ENCODE results near the gene DUSP15. TPM values are rescaled to one million over a fixed set of nuclear protein-coding genes. Genes with fewer than 3 reads are reported as not detected.
"Not testable (repeated sequence)": the region's sequence is repeated elsewhere in the genome, so short reads cannot be mapped to it uniquely, and the experiment has no call there.

The DUSP15 gene, protein sequence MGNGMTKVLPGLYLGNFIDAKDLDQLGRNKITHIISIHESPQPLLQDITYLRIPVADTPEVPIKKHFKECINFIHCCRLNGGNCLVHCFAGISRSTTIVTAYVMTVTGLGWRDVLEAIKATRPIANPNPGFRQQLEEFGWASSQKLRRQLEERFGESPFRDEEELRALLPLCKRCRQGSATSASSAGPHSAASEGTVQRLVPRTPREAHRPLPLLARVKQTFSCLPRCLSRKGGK
- 3.9 TPM in 1 of 2 replicates, not detected in the other for total RNA-seq (2014; rRNA removed; shearing (Covaris generic); ENCODE audit: low replicate concordance)

DNA sequence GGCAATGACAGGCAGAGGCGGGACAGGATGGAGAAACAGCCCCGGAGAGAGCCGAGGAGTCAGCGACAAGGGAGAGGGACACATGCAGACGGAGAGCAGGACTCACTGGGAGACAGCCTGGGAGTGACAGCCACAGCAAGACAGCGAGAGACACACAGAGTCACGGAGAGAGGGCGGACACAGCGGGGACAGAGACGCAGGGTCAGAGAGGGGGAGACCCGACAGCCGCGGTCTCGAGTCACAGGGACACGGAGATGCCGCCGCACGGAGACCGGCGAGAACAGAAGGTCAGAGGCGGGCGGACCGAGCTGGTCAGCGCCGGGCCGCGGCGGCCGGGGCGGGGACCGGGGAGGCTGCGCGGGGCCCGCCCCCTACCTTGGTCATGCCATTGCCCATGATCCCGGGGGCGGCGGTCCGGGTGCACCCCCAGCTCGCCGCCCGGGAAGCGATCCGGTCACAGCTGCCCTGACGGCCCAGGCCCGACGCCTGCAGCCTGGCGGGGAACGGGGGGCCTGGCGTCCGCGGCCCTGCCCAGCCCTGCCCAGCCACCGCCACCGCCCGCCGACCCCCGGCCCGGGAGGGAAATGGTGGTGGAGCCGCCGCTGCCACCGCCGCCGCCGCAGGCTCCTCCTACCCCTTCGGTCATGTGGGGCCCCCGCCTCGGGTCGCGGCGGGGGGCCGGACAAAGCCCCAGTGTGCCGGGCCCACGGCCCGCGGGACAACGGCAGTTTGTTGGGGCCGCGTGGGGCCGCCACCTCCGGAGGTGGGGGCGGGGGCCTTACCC, at the start of gene DUSP15, which contains the start of gene TTLL9:
Gene DUSP15 (minus strand): TSS at position 586 of the 784 bp plus-strand sequence. CDS start 190 bp downstream, at position 396.
Gene TTLL9 (plus strand): TSS at position 693 of the 784 bp plus-strand sequence. CDS start 493 bp downstream, outside the sequence.
- peak; percentile 29 for DNase-seq (ENCODE audit: low read depth)
- in situ Hi-C loops (cut with HindIII; ENCODE audit: low pct_unique_long_range_greater_than_20kb, low sequenced_read_pairs) = no loop called here

DNA sequence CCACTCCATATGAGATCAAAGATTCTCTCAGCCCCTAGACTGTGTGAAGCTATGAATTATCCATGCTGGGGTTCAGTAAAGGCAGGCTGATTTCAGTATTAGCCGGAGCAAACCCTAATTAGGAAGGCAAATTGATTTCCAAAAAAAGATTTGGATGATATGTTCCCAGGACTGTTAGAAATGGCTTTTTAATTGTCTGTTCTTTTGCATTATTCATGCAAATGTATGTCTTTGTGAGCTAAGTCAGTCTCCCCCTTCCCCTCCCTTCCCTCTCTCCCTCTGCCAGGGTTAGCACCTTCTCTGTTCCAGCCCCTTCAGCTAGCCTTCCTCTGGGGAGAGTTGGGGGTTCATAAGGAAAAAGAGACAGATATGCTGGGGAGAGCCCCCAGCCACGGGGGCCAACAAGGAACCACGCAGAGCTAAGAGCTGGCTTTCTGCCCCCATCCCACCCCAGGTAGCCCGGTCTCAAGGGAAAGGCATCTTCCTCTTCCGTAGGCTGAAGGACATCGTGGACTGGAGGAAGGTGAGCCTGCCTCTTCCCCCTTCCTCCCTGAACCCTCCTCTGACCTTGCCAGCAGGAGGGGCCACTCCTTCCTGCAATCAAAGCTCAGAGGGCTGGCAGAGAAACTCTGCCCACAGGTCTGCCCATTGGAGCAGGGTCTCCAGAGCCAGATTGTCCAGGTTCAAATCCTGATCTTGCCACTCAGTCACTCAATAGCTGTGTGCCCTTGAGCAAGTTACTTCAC, 49.3 kb upstream of the DUSP15 start:
- DNase-seq (ENCODE audit: low read depth) = no peak
- in situ Hi-C loops (cut with HindIII; ENCODE audit: low pct_unique_long_range_greater_than_20kb, low sequenced_read_pairs) = no loop called here

DNA sequence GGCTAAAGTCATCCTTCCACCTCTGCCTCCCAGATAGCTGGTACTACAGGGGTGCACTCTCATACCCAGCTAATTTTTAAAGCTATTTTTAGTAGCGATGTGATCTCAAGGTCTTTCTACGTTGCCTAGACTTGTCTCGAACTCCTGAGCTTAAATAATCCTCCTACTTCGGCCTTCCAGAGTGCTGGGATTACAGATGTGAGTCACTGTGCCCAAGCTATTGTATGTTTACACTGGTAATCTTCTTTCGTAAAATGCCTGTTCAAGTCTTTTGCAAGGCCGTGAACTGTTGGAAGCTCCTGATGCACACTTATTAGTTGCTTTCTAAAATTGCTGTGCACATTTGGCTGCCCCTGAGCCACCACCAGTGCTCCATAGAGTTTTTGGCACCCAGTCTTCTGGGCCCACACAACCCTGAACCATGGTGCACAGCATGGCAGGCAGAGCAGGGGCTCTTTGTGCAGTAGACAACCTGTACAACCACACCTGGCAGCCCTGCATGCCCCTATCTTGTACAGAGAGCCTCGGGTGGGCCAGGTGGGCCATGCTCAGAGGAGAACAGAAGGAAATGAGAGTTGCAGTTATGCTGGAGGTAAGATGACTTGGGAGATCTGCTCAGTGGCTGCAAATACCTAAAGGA, 48.3 kb upstream of the DUSP15 start:
- in situ Hi-C loops (cut with HindIII; ENCODE audit: low pct_unique_long_range_greater_than_20kb, low sequenced_read_pairs) = no loop called here
- DNase-seq (ENCODE audit: low read depth) = no peak

DNA sequence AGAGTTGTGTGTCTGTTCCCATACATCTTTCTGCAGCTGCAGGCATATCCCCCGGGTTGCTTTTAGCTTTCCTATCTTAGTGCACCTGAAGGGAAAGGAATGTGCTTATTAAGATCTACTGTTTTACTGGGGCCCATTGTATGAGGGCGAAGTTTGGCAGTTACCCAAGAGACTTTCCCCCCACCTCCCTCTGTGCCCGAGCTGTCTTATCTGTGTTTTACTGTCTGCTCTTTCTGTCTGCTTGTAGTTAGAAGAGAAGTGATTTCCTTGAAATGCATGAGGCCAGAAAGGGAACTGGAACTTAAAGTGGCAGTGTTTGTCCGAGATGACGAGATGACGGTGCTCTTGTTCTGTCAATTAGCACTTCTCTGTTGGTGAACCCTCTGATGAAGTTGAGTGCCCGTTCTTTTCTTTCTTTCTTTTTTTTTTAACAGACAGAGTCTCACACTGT, 47.7 kb upstream of the DUSP15 start:
- in situ Hi-C loops (cut with HindIII; ENCODE audit: low pct_unique_long_range_greater_than_20kb, low sequenced_read_pairs); DNase-seq (ENCODE audit: low read depth): not testable (repeated sequence)

DNA sequence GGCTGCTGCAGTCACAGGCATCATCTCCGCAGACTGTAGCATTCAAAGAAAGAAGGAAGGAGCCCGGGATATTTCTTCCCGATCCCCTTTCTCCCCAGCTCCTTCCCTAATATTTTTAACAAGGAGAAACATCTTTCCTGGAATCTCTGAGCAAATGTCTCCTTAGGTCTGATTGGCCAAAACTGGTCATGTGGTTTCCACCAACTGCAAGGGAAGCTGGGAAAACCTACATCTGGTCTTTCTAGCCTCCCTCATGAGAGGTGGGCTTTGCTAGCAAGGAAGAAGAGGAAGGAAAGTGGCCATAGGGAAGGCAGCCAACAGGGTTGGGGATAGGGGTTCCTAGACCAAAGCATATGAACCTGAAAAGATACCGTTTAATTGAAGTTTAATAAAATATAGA, 46.4 kb upstream of the DUSP15 start:
- no peak for DNase-seq (ENCODE audit: low read depth)
- in situ Hi-C loops (cut with HindIII; ENCODE audit: low pct_unique_long_range_greater_than_20kb, low sequenced_read_pairs) = no loop called here

DNA sequence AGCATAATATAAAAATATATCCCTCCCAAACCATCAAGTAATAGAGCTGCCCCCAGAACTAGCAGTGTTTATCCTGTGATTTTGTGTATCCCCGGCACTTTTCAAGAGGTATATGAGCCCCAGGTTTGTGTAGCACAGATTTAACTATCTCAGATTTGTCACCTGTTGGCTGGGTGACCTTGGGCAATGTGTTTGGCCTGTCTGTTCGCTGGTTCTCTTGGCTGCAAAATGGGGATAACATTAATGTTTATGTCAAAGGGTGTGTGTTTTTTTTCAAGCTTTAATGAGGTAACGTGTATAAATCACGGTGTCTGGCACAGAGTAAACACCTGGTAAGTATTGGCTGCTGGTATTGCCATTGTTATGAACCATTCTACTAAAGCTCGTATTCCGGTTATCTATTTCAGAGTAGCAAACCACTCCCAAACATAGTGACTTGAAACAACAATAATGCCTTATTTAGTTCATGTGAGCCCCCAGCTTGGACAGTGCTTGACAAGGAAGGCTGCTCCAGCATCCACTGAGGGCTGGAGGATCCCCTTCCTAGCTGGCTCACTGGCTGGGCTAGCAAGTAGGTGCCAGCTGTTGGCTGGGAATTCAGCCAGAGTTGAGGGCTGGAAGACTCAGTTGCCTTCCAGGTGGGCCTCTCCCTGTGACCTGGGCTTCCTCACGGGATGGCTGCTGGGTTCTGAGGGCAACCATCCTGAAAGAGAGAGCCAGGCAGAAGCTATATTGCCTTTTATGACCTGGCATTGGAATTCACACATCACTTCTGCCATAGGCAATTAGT, 45.4 kb upstream of the DUSP15 start:
- DNase-seq (ENCODE audit: low read depth) = no peak
- in situ Hi-C loops (cut with HindIII; ENCODE audit: low pct_unique_long_range_greater_than_20kb, low sequenced_read_pairs) = no loop called here

DNA sequence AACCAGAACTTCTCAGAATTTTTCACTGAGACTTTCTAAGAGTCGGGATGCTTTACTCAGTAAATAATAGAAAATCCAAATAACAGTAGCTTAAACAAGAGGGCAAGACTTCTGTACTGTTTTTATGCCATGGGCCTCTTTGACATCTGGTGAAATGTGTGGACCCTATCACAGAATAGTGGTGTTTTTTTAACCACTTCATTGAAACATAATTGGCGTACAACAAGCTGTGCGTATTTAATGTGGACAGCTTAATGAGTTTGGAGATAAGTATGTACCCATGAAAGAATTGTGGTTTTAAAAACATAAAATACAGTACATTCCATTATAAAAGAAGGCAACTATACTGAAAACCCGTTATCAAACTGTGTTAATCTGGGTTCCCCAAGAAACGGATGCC, 43.8 kb upstream of the DUSP15 start:
- no peak for DNase-seq (ENCODE audit: low read depth)
- in situ Hi-C loops (cut with HindIII; ENCODE audit: low pct_unique_long_range_greater_than_20kb, low sequenced_read_pairs) = no loop called here

DNA sequence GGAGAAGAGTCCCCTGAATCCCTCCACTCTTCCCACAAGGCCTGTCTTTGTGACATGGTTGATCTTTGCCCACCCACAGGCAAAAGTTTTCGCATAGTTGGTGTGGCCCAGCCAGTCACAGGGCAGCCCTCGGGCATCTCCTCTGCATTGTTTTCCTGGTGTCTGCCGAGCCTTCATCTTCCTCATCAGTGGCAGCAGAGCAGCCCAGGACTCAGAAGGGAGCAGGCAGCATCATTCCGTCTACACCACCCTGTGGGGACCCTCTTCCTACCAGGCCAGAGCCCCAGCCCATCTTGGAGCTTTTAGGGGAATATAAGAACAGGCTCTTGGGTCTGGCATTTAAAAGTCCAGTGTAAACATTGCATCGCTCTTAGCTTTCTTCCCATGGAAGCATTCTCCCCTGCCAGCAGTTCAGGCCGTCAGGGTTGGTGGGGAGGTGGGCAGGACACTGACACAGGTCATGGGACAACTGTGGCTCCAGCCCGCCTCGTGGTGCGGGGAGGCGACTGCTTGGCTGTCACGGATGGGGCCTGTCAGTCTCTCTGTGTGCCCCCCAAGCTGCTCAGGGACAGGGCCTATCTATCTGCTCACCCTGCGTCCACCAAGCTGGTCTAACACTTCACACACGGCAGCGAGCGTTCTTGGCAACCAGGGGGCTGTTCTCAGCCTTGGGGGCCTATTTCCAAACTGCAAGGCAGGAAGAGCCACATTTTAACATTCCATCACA, 43.3 kb upstream of the DUSP15 start:
- DNase-seq (ENCODE audit: low read depth) = no peak
- in situ Hi-C loops (cut with HindIII; ENCODE audit: low pct_unique_long_range_greater_than_20kb, low sequenced_read_pairs) = no loop called here

DNA sequence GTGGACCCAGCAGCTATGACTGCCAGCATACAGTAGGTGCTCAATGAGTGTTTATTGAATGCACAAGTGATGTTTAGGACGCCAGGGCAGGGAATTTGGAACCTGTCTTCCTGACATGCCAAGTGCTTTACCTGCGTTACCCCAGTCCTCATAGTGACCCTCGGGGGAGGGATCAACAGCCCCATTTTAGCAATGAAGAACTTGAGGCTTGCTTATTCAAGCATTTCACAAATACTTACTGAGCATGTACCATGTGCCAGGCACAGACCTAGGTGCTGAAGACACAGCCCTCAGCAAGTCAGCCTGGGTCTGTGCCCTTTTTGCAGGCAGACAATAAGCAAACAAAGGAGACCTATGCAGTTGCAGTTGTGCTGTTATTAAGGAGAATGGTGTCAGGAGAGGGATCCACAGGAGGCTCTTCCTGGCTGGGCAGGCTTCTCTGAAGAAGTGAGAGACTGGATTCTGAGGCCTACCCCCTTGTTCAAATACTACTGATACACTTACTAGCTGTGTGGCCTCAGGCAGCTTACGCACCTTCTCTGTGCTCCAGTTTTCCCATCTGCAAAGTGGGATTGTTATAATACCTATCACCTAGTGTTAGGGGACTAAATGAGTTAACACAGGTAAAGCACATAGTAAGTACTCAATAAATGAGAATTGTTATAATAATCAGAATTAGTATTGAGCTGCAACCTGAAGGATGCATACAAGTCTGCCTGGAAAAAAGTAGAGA, 39.9 kb upstream of the DUSP15 start:
- in situ Hi-C loops (cut with HindIII; ENCODE audit: low pct_unique_long_range_greater_than_20kb, low sequenced_read_pairs) = no loop called here
- DNase-seq (ENCODE audit: low read depth) = no peak

DNA sequence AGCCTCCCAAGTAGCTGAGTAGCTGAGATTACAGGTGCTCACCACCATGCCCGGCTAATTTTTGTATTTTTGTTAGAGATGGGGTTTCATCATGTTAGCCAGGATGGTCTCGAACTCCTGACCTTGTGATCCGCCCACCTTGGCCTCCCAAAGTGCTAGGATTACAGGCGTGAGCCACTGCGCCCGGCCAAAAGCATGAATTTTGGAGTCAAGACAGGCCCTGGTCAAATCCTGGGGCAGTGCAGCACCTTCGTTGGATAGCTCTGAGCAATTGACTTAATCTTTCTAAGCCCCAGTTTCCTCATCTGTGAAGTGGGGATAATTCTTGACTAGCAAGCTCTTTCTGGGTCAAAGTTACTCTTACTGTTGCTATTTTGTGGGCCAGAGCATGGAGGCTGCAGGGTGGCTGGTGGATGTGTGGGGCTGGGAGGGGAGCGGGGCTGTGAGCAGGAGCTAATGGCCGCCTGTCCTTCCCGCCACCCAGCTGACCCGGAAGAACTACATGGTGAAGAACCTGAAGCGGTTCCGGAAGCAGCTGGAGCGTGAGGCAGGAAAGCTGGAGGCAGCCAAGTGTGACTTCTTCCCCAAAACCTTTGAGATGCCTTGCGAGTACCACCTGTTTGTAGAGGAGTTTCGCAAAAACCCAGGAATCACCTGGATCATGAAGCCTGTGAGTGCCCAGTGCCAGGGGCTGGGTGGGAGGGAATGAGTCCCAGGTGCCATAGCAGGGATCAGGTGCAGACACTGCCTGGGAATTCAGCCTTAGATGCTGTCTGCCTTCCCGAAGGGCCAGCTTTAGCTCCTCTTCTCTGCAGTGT, 39.1 kb upstream of the DUSP15 start:
- no peak for DNase-seq (ENCODE audit: low read depth)
- in situ Hi-C loops (cut with HindIII; ENCODE audit: low pct_unique_long_range_greater_than_20kb, low sequenced_read_pairs) = no loop called here

DNA sequence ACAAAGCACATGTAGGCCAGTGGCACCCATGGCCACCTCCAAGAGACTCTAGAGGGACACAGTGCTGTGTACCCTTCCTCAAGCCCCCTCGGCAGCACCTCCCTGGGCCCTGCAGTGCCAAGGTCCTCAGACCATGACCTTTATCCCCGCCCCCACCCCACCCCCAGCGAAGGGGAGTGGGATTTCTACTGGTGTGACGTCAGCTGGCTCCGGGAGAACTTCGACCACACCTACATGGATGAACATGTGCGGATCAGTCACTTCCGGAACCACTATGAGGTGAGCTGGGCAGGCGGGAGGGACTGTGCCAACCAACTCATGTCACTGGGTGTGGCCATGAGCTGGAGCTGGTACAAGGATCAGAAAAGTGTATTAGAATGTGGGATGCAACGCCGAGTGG, 38.1 kb upstream of the DUSP15 start:
- in situ Hi-C loops (cut with HindIII; ENCODE audit: low pct_unique_long_range_greater_than_20kb, low sequenced_read_pairs) = no loop called here
- no peak for DNase-seq (ENCODE audit: low read depth)

DNA sequence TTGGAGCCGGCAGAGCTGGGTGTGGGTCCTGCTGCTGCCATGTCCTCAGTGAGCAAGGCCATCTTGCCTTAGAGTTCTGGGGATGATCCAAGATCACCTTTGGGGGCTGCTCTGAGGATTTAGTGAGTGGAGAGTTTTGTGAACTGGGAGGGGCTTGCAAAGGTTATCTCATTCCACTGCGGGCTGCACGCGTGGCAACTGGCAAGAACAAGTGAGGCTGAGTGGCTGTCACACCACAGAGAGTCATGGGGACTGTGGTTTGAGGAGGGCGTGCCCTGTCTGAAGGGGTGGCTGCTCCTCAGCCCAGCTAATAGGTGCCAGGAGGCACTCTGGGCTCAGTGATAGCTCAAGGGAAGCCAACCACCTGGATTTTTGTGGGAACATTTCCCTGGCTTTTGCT, 37.7 kb upstream of the DUSP15 start:
- in situ Hi-C loops (cut with HindIII; ENCODE audit: low pct_unique_long_range_greater_than_20kb, low sequenced_read_pairs) = no loop called here
- no peak for DNase-seq (ENCODE audit: low read depth)

DNA sequence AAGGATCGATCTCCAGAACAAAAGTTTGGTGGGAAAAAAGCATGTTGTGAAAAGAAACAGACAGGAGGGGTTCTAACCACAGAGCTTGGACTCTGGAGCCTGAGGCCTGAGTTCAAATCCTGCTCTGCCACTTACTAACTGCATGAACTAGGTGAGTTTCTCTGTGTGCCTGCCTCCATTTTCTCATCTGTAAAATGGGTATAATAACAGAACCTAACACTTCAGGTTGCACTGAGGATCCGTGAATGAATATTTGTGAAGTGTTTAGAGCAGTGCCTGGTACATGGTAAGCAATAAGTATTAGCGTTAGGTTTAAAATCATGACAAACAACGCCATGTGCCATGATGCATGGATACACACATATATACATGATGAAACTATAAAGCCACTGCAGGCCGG, 36.7 kb upstream of the DUSP15 start:
- DNase-seq (ENCODE audit: low read depth) = no peak
- in situ Hi-C loops (cut with HindIII; ENCODE audit: low pct_unique_long_range_greater_than_20kb, low sequenced_read_pairs) = no loop called here

DNA sequence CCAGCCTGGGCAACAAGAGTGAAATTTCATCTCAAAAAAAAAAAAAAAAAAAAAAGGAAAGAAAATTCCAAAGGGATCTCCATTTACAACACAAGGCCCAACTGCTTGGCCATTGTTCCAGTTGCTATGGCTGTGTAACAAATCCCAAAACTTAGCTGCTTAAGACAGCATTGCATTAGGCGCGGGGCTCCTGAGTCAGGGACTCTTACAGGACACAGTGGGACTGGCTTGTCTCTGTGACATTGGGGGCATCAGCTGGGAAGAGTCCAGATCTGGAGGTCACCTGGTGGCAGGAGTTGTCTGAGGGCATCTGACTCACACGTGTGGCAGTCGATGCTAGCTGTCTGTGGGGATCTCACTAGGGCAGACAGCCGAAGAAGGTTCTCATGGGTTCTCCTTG, 35.7 kb upstream of the DUSP15 start:
- in situ Hi-C loops (cut with HindIII; ENCODE audit: low pct_unique_long_range_greater_than_20kb, low sequenced_read_pairs) = no loop called here
- DNase-seq (ENCODE audit: low read depth) = no peak

DNA sequence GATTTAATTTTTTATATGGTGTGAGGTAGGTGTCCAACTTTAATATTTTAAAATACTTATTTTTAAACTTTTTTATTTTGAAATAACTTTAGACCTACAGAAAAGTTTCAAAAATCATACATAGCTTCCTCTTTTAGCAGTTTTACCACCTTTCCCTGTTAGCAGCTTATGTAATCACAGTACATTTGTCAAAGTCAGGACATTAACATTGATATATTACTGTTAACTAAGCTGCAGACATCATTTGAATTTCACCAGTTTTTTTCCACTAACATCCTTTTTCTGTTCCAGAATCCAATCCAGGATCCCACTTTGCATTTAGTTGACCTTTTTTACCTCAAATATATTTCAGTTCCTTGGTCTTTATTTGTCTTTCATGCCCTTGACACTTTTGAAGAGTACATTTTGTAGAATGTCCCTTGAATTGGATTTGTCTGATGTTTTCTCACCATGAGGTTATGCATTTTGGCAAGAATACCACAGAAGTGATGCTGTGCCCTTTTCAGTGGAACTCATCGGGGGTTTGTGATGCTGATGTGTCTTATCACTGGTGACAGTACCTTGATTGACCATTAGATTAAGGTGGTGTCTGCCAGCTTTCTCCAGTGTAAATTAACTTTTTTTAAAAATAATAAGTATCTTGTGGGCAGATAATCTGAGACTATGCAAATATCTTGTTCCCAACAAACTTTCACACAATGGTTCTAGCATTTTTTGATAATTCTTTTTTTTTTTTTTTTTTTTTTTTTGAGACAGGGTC, 33.5 kb upstream of the DUSP15 start:
- in situ Hi-C loops (cut with HindIII; ENCODE audit: low pct_unique_long_range_greater_than_20kb, low sequenced_read_pairs) = no loop called here
- no peak for DNase-seq (ENCODE audit: low read depth)

Measured in Caki2 (cell line).